ENCODE results near the gene ZNF750. TPM values are rescaled to one million over a fixed set of nuclear protein-coding genes. Genes with fewer than 3 reads are reported as not detected.

The ZNF750 gene
- total and polyA plus RNA-seq, 2 of the 13 experiments (the other 11 are each of a cell fraction or from before 2014, with no cell fraction given) = not detected

GRCh38 chr17:82837586-82838320 lies 2.1 kb downstream of the ZNF750 start:
- CTCF ChIA-PET (ENCODE audit: low intra/inter-chr PET ratio, low total read pairs) = no interaction called here
- no peak overlapping the region for H3K9ac ChIP-seq (ENCODE audit: insufficient read depth, low read depth, low read length)
- no peak overlapping the region for H2AFZ ChIP-seq (ENCODE audit: low read length)
- no peak for DNase-seq (ENCODE audit: low spot score)
- no peak overlapping the region for H3K4me3 ChIP-seq (replicated peaks in 1 of 3; ENCODE audit: insufficient read depth in 1 of 3, low read depth in 2 of 3, low read length in 3 of 3)
- H3K79me2 ChIP-seq (ENCODE audit: insufficient read depth, low read length) = no peaks in the 10 kb centered on the region
- POLR2A ChIA-PET = interaction anchor here (0.6 to 2.1 kb wide), 3 partner anchors 10 to 76 kb away, joined by 3 to 9 read pairs (median 3); no protein-coding TSS in a partner anchor
- H3K27me3 ChIP-seq (ENCODE audit: control insufficient read depth in 1 of 2, insufficient read depth in 2 of 2, low read length in 2 of 2) = no peaks in the 10 kb centered on the region
- intact Hi-C loops (cut with micrococcal nuclease; ENCODE audit: unreplicated experiment) (no loop called here), in situ Hi-C loops (cut with HindIII; ENCODE audit: extremely low pct_ligation_motif_present, low pct_unique_long_range_greater_than_20kb) (no loop called here)
- no peaks in the 10 kb centered on the region for H3K9me3 ChIP-seq (ENCODE audit: low read length)
- peak; percentile 20; the same call in 2 of the 3 replicates for ATAC-seq
- peak overlapping the region; percentile 32 for H3K27ac ChIP-seq (ENCODE audit: extremely low read length, insufficient read depth, low read length)
- peaks cover 0 to 2% of the 10 kb centered on the region in 2 experiments; a peak in 2 of 5 replicates for H3K36me3 ChIP-seq (replicated peaks in 1 of 2; ENCODE audit: control insufficient read depth in 1 of 2, insufficient read depth in 2 of 2, low read length in 2 of 2)
- H4K20me1 ChIP-seq (ENCODE audit: insufficient read depth, low read length) = no peaks in the 10 kb centered on the region
- H3K4me2 ChIP-seq (ENCODE audit: low read depth, low read length) = no peak overlapping the region
- FAIRE-seq = no peak
- peaks cover 28% of the 10 kb centered on the region for H3K4me1 ChIP-seq (ENCODE audit: insufficient read depth, low read length)
- WGBS (ENCODE audit: low lambda C conversion rate) = 83% methylated on average over 13 of the region's 13 CpGs
- no TSS peak for BruUV-seq (replicated peaks)
- TF ChIP-seq RARG (CRISPR knock-in tag; IDR thresholded peaks at IDR 0.05; ENCODE audit: low read depth) = 0 out of 2 replicates have a peak, but pooled peaks have one; percentile 7
- no peak for TF ChIP-seq ZNF331 (CRISPR knock-in tag; IDR thresholded peaks at IDR 0.05)
- TF ChIP-seq HMGXB3 (CRISPR knock-in tag; IDR thresholded peaks at IDR 0.05; ENCODE audit: borderline replicate concordance) = 0 out of 2 replicates have a peak, but pooled peaks have one; percentile 9
- no peak for TF ChIP-seq NFYC (CRISPR knock-in tag; IDR thresholded peaks at IDR 0.05)
- 0 out of 2 replicates have a peak, but pooled peaks have one; percentile 2 for TF ChIP-seq ZNF205 (CRISPR knock-in tag; IDR thresholded peaks at IDR 0.05)
- 0 out of 2 replicates have a peak, but pooled peaks have one; percentile 11 for TF ChIP-seq ARNTL (CRISPR knock-in tag; IDR thresholded peaks at IDR 0.05)
- 0 out of 2 replicates have a peak, but pooled peaks have one; percentile 26 for TF ChIP-seq NR2C2 (CRISPR knock-in tag; IDR thresholded peaks at IDR 0.05; ENCODE audit: borderline replicate concordance)
- TF ChIP-seq ZSCAN29 (CRISPR knock-in tag; conservative IDR thresholded peaks at IDR 0.05) = 0 out of 2 replicates have a peak, but pooled peaks have one; percentile 22
- peak; percentile 14; the same call in 1 of the 2 replicates for TF ChIP-seq KDM2A (CRISPR knock-in tag; IDR thresholded peaks at IDR 0.05; ENCODE audit: borderline replicate concordance, low read depth)
- TF ChIP-seq DPF2 (CRISPR knock-in tag; IDR thresholded peaks at IDR 0.05; ENCODE audit: borderline replicate concordance, low read depth) = no peak
- TF ChIP-seq ZNF510 (CRISPR knock-in tag; IDR thresholded peaks at IDR 0.05; ENCODE audit: low read depth) = 0 out of 2 replicates have a peak, but pooled peaks have one; percentile 30
- TF ChIP-seq ZNF20 (CRISPR knock-in tag; IDR thresholded peaks at IDR 0.05) = no peak
- TF ChIP-seq ZSCAN9 (CRISPR knock-in tag; IDR thresholded peaks at IDR 0.05; ENCODE audit: borderline replicate concordance) = no peak
- TF ChIP-seq SRY (CRISPR knock-in tag; IDR thresholded peaks at IDR 0.05) = no peak
- TF ChIP-seq HNF1A (IDR thresholded peaks at IDR 0.05; ENCODE audit: low read depth) = no peak
- peak; percentile 10; the same call in 1 of the 2 replicates for TF ChIP-seq HNF1A (CRISPR knock-in tag; IDR thresholded peaks at IDR 0.05; ENCODE audit: borderline replicate concordance)
